ENCODE measurements around the gene SLCO4A1. TPM values are rescaled to one million over a fixed set of nuclear protein-coding genes. Genes with fewer than 3 reads are reported as not detected.

SLCO4A1 gene
- total RNA-seq, 2 donors from 2014 or later: 2.9 to 5.0 TPM

DNA sequence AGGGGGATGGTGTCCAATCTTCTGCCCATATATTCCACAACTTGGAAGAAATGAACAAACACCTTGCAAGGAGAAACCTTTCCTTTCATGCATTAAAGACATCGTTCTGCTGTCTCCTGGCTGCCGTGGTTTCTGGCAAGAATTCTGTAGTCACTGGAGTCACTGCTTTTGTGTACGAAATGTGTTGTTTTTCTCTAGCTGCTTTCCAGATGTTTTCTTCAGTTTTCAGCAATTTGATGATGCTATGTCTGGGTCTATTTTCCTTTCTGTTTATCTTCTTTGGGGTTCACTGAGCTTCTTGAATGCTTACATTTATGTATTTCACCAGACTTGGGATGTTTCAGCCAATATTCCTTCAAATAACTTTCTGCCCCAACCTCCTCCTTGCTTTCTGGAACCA, 40.6 kb upstream of the SLCO4A1 start:
- no peak overlapping the region for H3K9ac ChIP-seq (ENCODE audit: extremely low read depth, low read length, poor library complexity, severe bottlenecking)
- H3K27me3 ChIP-seq (ENCODE audit: control insufficient read depth, insufficient read depth, low read length, poor library complexity, severe bottlenecking): no peaks in the 10 kb centered on the region
- H3K27ac ChIP-seq (ENCODE audit: low read depth, low read length): no peak overlapping the region
- no peaks in the 10 kb centered on the region for H3K4me1 ChIP-seq (ENCODE audit: control insufficient read depth, insufficient read depth, low read length)
- Mint-ChIP-seq H3K9me3 (no peaks in the 10 kb centered on the region), H3K4me1 (no peaks in the 10 kb centered on the region), H3K27me3 (ENCODE audit: insufficient read depth) (no peaks in the 10 kb centered on the region), H3K36me3 (ENCODE audit: low read depth) (no peaks in the 10 kb centered on the region), H3K27ac (no peak overlapping the region), H3K4me3 (no peak overlapping the region)
- TF ChIP-seq, protein P1, sequence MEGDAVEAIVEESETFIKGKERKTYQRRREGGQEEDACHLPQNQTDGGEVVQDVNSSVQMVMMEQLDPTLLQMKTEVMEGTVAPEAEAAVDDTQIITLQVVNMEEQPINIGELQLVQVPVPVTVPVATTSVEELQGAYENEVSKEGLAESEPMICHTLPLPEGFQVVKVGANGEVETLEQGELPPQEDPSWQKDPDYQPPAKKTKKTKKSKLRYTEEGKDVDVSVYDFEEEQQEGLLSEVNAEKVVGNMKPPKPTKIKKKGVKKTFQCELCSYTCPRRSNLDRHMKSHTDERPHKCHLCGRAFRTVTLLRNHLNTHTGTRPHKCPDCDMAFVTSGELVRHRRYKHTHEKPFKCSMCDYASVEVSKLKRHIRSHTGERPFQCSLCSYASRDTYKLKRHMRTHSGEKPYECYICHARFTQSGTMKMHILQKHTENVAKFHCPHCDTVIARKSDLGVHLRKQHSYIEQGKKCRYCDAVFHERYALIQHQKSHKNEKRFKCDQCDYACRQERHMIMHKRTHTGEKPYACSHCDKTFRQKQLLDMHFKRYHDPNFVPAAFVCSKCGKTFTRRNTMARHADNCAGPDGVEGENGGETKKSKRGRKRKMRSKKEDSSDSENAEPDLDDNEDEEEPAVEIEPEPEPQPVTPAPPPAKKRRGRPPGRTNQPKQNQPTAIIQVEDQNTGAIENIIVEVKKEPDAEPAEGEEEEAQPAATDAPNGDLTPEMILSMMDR (conservative IDR thresholded peaks at IDR 0.05): no peak
- H3K9me3 ChIP-seq (ENCODE audit: control insufficient read depth, low read length): no peaks in the 10 kb centered on the region
- WGBS, 2 experiments (ENCODE audit: insufficient coverage in 1 of 2, insufficient read length in 1 of 2): 89% methylated on average over 3 of the region's 3 CpGs
- no peak overlapping the region for H3K4me3 ChIP-seq (ENCODE audit: low read length)
- no peak for DNase-seq
- no peaks in the 10 kb centered on the region for H3K36me3 ChIP-seq (ENCODE audit: control insufficient read depth, insufficient read depth, low read length)

DNA sequence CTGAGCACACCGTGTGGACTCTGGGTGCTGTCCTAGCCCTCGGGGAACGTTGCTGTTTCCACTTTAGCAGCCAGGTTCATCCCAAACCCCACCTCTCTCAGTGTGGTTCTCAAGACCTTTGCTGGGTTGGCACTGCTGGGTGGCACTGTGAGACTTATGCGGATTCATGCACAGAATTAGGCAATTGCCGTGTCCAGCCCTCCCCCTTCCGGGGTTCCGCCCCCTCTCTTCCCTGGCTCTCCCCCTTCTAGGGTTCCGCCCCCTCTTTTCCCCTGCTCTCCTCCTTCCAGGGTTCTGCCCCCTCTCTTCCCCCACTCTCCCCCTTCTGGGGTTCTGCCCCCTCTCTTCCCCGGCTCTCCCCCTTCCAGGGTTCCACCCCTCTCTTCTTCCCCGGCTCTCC, 39.8 kb upstream of the SLCO4A1 start:
- Histone ChIP-seq H3K4me3 (ENCODE audit: low read length) (no peak overlapping the region), H3K27ac (ENCODE audit: low read depth, low read length) (no peak overlapping the region), H3K27me3 (ENCODE audit: control insufficient read depth, insufficient read depth, low read length, poor library complexity, severe bottlenecking) (no peaks in the 10 kb centered on the region), H3K9ac (ENCODE audit: extremely low read depth, low read length, poor library complexity, severe bottlenecking) (no peak overlapping the region), H3K4me1 (ENCODE audit: control insufficient read depth, insufficient read depth, low read length) (no peaks in the 10 kb centered on the region), H3K36me3 (ENCODE audit: control insufficient read depth, insufficient read depth, low read length) (no peaks in the 10 kb centered on the region), H3K9me3 (ENCODE audit: control insufficient read depth, low read length) (no peaks in the 10 kb centered on the region)
- Mint-ChIP-seq H3K4me1 (no peaks in the 10 kb centered on the region), H3K27me3 (ENCODE audit: insufficient read depth) (no peaks in the 10 kb centered on the region), H3K27ac (no peak overlapping the region), H3K9me3 (no peaks in the 10 kb centered on the region), H3K4me3 (no peak overlapping the region), H3K36me3 (ENCODE audit: low read depth) (no peaks in the 10 kb centered on the region)
- WGBS, 2 experiments (ENCODE audit: insufficient coverage in 1 of 2, insufficient read length in 1 of 2): 83 to 87% methylated on average over 3 to 9 of the region's 10 CpGs
- TF ChIP-seq, protein P1 (conservative IDR thresholded peaks at IDR 0.05): no peak
- DNase-seq: no peak

DNA sequence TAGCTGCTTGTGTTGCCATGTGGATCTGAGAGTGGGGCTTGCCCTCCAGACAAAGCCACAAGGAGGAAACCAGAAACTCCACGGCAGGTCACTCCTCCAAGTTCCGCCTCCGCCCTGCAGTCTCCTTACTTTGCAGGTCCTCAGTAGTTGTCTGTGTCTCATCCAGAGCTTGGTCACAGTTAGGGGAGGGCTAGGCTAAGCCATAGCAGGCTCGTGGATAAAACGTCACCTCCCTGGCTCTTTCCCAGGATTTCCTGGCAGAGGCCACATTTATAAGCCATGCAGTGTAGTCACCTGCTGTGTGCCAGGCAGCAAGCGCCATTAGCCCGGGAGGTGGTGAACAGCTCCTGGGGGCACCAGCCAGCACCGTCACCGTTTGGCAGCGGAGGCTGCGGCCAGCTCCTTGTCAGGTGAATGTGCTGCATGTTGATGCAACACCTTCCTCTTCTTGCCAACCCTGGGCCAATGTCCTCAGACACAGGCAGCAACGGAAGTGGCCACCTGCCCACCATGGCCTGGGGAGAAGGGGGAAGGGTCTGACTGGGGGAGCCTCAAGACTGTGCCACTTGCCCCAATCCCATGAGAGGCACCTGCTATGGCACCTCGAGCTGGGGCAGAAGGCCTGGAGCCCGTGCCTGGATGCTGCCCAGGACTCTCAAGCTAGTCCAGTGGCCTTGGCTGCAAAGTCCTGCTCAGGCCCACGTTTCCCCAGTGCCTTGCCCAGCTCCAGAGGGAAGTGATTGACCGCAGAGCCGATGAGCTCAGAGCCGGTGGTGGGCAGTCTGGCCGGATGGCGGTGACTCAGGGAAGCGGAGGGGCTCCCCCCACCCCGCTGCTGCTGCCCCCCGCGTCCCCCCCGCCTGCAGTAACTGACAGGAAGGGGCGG, 39.0 kb upstream of the SLCO4A1 start:
- no peaks in the 10 kb centered on the region for H3K27me3 Mint-ChIP-seq (ENCODE audit: insufficient read depth)
- no peak overlapping the region for H3K9ac ChIP-seq (ENCODE audit: extremely low read depth, low read length, poor library complexity, severe bottlenecking)
- H3K36me3 Mint-ChIP-seq (ENCODE audit: low read depth): no peaks in the 10 kb centered on the region
- H3K36me3 ChIP-seq (ENCODE audit: control insufficient read depth, insufficient read depth, low read length): no peaks in the 10 kb centered on the region
- 84 to 89% methylated on average over 15 to 26 of the region's 26 CpGs for WGBS, 2 experiments (ENCODE audit: insufficient coverage in 1 of 2, insufficient read length in 1 of 2)
- no peak overlapping the region for H3K4me3 Mint-ChIP-seq
- no peaks in the 10 kb centered on the region for H3K4me1 Mint-ChIP-seq
- TF ChIP-seq, protein P1 (conservative IDR thresholded peaks at IDR 0.05): no peak
- H3K4me1 ChIP-seq (ENCODE audit: control insufficient read depth, insufficient read depth, low read length): no peaks in the 10 kb centered on the region
- H3K27me3 ChIP-seq (ENCODE audit: control insufficient read depth, insufficient read depth, low read length, poor library complexity, severe bottlenecking): no peaks in the 10 kb centered on the region
- no peaks in the 10 kb centered on the region for H3K9me3 Mint-ChIP-seq
- no peak overlapping the region for H3K27ac ChIP-seq (ENCODE audit: low read depth, low read length)
- H3K27ac Mint-ChIP-seq: no peak overlapping the region
- no peaks in the 10 kb centered on the region for H3K9me3 ChIP-seq (ENCODE audit: control insufficient read depth, low read length)
- H3K4me3 ChIP-seq (ENCODE audit: low read length): no peak overlapping the region
- DNase-seq: no peak
